ENCODE results near the gene PRKCE.
A peak's percentile ranks its signal among the peaks of the same experiment; 100 is the strongest.
"Not testable (repeated sequence)": the region's sequence is repeated elsewhere in the genome, so short reads cannot be mapped to it uniquely, and the experiment has no call there.

PRKCE gene

DNA sequence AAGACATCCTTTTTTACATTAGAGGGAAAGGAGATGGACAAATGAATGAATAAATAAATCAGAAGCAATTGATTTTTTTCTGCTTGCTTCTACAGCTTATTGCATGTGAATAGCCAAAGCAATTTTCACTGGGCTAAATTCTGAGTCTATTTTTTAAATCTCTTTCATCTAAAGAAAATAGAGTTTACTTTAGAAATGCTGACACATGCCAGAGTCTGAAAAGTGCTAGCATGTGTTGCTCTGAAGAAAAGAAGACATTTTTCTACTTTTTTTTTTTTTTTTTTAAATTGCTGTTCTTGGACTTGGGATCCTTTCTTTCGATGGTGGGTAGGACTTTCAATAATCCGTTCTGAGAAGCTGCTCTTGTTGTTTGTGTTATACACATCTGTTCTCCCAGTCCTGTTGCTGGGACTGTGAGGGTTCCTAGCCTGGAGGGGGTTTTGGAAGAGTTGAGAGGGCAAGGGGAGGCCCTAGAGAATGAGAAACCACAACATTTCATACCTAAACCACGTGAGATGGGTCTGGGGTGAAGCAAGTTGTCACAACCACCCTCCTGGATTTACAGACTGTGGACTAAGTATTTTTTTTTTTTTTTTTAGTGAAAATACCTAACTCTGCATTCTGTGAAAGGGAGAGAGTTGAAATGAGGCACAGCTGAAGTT lies 193.5 kb downstream of the PRKCE start:
- no peak for DNase-seq

DNA sequence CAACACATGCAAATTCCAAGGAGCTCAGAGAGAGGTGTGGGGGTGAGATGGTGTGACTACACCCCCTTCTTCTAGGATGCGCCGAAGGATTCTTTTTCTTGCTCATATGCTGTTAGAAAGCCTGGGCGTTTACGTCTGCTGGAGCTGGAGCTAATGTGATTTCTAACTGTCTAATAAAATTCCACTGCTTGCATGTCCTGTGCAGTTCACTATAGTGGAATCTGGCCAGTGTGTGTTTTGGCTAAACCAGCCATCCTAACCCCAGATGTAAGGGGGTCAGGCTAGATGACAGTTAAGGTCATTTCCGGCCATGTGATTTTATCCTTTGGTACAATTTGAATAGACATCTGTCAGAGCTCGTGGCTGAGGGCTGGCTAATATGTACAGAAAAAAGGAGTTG lies 194.1 kb downstream of the PRKCE start:
- no peak for DNase-seq

DNA sequence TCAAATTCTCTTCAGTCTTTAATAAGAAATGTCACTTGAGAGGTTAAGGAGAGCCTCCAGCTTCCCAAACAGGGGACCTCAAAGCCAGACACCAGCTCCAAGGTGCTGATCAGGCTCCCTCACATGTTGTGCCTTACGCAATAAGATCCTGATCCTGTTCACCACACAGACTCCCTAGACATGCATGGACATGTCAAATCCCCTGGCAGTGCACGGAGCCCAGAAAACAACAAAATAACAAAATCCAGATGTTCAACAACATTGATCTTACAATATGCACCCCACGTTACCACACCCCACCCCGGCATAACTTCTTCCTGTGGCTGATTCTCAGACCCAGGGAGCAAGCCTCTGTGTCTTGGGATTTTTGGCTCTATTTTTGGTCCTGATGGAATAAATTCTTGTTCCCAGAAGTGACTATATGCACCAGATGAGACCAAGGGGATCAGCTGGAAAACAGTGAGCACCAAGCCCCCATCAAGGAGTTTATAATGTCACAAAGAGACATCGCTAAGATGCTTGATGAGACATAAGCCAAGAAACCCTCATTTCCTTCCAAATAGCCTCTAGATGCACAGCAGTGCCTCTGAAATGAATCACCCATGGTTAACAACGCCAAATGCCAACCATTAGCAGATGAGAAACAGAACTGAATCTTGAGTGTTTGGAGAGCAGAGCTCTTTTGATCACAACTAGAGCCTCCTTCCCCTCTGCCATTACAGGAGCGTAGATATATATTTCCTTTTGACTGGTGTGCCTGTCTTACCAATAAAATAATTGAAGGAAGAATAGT lies 198.2 kb downstream of the PRKCE start:
- no peak for DNase-seq

DNA sequence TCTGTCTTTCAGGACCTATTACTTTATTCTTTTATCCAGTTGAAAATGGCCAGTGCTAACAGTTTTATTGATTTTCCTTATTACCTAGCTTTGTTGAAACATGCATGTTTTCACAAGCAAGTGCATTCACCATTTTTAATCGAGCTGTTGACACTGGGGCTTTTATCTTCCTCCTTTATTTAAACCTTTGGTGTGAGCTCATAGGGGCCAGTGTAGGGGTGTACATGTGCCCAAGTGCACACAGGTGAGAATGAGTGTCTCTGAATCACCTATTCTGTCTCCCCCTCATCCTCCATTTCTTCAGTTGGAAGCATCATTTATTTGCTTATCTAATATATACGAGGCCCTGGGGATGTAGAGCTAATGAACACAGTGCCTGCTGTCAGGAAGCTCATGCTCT lies 199.1 kb downstream of the PRKCE start:
- DNase-seq, result no peak

DNA sequence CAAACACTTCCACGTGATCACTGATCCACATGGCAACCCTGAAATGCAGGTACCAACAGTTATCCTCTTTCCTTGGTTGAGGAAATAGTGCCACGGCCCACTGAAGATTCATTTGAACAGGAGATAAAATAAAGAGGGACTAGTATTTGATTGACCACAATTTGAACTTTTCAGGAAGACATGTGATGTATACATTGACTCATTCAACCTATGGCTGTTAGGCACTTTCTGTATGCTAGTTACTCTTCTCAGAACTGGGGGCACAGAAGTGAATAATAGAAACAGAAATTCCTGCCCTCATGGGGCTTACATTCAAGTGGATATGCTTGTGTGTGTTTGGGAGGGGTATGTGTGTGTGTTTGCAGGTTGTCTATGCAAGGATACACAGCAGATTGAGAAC lies 199.6 kb downstream of the PRKCE start:
- DNase-seq, result no peak

DNA sequence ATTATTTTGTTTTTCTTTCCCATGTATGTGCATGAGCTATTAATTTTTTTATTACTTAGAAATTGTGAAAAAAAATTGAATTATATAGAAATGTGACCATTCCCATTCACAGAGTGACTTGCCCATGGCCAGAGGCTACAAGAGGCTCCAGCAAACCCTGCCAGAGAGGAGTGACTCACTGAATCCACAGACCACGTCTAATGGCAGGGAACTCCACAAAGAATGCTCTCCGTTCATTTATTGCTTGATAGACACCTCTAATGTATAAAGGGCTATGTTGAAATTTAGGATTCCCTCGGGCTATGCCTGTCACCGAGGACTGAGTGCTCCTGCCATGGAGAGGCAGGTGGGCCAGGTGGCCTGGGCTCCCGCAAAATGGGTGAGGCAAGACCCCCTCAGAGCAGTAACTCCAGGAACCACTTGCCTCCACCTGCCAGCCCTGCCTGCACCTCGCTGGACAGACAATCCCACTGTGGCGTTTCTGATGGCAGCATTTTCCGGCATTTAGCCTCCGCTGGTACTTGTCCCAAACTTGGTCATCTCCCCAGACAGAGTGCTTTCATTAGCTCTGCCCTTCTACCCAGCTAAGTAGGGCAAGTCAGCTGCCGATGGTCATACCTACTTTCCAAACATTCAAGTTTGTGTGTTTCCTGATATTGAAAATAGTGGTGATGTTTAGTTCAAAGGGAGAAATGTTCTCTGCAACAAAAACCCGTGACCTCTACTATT lies 200.3 kb downstream of the PRKCE start:
- DNase-seq, result no peak

DNA sequence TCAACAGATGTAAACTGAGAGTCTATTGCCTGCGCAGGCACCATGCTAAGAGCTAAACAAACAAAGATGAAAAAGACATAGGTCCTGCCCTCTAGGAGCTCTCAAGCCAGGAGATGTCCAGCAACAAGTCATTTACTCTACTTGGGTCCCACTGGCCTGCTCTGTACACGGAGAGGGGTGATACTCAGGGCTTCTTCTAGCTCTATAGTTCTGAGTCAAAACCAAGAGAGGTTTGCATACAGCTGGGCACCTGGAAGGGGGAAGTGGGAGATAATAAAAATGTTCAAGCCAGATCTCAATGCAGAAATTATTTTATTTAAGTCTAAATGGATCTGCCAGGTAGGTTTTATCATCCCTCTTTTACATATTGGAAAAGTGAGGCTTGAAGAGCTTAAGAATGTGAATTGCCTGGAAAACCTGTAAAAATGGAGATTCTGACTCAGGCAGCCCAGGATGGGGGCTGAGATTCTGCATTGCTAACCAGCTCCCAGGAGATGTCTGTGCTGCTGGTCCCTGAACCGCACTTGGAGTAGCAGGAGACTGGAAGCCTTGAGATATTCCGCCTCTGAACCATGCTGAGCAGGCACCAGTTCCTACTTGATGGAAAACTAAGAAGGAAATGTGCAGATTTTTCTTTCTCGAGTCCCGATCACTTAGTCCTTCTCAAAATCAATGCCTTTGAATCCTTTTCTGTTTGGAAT lies 201.1 kb downstream of the PRKCE start:
- DNase-seq, result no peak

DNA sequence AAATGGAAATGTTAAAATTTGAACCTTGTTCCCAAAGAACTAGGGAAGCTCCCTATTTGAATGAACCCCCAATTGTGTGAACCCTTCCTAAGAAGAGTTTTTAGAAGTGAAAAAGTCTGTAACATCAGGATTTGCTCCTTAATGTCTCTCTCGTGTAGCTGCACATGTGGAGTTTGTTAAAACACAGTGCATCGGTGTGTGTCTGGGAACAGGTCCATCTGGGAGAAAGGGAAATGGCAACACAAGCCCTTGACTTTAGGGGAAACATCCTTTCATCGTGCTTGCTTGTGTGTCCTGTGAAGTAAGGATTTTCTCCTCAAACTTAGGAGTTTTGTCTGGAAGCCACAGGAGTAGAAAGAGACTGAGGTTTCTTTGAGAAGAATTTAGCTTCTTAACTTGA lies 203.9 kb downstream of the PRKCE start:
- no peak for DNase-seq

DNA sequence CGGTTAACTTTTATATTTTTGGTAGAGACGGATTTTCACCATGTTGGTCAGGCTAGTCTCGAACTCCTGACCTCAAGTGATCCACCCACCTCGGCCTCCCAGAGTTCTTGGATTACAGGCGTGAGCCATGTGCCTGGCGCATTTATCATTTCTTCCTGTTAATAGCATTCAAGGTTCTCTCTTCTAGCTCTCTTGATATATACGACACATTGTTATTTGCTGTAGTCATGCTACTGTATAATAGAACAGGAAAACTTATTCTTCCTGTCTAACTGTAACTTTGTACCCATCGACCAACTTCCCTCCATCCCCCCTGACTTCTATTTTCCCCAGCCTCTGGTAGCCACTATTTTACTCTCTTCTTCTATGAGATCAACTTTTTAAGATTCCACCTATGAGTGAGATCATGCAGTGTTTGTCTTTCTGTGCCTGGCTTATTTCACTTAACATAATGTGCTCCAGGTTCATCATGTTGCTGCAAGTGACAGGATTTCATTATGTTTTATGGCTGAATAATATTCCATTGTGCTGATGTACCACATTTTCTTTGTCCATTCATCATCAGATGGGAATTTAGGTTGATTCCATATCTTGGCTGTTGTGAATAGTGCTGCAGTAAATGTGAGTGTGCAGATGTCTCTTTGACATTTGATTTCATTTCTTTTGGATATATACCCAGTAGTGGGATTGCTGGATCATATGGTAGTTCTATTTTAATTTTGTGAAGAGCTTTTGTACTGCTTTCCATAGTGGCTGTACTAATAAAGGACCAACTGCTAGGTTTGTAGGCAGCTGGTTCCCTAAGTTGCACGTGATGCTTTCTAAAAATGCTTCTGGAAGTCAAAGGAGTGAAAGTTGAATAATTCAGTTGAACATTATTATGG lies 205.2 kb downstream of the PRKCE start:
- DNase-seq, result no peak

DNA sequence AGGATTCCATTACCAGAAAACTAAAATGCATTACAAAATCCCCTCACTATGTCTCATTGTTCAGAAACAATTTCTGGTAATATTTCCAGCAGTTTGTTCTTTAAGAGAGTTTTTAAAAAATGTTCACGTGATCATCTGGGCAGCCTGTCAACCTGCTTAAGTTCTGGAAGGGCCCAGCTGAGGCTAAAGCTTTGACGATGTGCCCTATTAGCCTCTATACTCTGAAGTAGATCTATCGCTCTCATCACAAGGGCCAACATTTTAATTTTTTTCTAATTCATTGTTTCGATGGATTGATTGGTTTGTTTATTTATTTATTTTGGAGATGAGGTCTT lies 205.8 kb downstream of the PRKCE start:
- DNase-seq, result no peak

DNA sequence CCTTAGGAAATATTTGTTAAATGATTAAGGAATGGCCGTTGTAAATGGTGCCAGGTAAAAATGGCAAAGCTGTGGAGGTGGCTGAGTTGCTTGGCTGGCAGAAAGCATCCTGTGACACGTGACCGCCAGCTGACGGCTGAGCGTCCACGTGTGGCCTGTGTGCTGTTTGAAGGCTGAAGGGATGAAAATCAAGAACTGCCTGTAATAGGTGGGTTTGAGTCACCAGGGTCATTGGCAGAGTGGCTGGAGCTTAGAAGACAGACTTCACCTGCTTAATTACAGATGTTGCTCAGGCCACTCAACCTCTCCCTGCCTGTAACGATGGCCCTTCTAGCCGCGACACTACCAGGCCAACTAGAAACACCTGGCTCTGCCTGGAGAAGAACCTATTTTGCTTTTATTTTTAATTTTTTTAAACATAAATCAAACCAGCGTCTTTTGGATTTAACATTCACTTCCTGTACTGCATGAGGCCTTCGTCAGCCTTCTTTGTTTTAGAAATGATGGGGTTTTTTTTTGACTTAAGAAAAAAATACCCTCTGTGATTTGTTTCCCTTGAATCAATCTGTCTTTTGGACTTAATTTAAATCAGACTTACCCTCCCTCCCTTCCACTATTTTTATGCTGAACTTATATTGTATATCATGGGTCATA lies 206.5 kb downstream of the PRKCE start:
- peak; percentile 3 for DNase-seq

DNA sequence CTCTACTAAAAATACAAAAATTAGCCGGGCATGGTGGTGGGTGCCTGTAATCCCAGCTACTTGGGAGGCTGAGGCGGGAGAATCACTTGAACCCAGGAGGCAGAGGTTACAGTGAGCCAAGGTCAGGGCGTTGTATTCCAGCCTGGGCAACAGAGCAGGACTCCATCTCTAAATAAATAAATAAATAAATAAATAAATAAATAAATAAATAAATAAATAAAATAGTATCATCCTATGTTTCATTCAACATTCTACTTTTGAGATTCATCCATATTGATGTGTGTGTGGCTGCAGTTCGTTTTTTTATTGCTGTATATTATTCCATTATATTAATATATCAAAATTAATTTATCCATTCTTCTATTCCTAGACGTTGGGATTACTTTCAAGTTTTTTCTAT lies 207.4 kb downstream of the PRKCE start:
- DNase-seq, result not testable (repeated sequence)

DNA sequence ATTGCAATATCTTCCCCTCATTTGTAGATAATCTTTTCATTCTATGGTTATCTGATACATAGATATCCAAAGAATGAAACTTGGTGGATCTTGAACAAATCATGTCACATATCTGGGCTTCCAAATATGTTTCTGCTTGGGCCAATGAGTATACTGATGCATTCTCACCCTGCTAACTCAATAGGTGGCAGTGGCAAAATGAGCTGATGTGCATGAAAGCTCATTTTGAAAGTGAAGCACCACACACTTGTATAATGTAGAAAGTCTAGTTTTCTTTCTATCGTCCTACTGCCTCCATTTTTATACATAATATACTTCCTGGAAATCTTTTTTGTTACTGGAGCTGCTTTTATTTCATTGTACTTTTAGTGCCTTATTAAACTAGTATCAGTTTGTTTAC lies 208.2 kb downstream of the PRKCE start:
- no peak for DNase-seq

DNA sequence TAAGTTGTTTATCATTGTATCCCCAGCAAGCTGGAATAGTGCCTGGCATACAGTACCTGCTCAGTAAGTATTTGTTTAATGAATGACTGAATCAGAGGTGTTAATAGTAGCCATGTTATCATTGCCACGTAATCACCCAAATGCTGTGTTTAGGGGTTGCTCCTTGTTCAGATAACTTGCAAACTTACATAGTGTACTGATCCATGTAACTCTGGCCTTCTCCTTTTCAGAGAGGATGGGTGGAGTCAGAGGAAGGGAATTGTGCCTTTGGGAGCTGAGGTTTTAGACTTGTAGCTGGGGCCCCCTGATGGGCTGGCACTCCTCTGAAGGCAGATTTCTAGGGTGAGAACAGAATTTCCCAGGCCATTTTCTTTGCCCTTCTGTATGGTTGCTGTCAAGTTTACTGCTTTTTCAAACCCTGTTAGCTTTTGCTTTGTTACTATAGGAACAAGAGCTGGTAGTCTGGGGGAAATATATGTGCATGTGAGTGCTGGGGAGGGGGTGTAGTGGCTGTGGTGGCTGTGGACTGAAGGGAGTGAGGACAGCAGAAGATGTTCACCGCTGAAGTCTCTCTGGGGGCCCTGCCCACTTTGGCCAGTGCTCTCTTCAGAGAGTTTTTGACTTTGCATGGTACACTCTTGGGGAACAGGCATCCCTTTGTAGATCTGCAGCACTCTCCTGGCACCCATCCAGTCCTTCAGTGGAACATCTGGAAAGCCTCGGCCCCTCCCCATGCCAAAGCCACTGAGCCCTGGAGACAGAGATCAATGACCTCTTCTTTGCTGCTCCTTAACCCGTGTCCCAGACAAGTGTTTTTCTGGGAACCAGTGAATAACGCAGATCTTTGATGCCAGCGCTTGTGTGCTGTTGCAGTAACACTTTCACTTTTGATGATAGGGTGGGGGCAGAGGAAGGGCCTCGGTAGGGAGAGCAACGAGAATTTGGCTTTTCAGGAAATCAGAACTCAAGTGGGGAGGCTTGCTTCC lies 209.0 kb downstream of the PRKCE start:
- DNase-seq, result peak; percentile 21

DNA sequence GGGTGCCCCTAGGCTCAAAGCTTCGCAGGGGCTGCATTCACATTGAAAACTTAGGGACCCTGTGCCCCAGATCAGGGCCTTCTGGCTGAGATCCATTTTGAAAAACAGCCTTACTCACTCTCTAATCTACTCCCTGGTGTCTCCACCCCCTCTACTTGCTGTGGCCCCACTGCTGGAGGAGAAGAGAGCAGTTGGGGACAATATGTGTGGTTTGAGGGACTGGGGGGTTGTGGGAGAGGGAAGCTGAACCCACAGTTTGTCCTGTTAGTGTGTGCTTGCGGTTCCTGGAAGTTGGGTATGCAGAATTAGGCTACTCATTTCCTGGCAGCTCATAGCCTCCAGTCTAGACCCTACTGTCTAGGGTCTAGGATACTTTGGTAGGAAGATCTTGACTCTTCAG lies 211.4 kb downstream of the PRKCE start:
- DNase-seq, result peak; percentile 4

DNA sequence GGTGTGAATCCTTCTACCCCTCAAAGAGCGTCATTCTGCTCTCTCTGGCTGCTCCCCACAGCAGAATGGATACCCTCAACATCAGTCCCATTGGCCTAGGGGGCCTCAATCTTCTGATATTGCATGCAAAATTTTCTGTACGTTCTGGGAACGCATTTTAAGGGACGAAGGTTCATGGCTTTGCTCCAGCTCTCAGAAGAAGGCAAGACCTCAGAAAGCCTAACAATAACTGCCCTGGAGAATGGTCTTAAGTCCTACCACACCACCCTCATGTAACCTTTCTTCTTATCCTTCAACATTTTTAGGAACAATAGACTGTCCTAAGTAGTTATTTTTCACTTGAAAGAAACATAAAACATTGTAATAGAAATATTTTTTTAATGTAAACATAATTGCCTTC lies 212.6 kb downstream of the PRKCE start:
- no peak for DNase-seq

DNA sequence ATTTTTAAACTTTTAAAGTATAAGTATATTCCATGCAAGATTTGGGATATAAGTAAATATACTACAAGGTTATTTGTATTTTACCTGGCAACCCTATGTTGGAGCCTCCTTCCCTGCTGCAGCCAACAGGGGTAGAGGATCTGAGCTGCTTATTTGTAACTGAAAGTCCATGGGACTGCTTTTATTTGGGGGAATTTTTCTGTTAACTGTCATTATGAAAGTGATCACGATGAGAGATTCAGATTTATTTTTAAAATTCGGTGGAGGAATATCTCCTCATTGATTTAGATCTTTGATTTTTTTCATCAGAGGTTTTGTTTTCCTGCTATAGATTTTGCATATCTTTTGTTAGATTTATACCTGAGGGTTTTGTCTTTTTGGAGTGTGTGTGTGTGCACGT lies 215.9 kb downstream of the PRKCE start:
- DNase-seq, result no peak

DNA sequence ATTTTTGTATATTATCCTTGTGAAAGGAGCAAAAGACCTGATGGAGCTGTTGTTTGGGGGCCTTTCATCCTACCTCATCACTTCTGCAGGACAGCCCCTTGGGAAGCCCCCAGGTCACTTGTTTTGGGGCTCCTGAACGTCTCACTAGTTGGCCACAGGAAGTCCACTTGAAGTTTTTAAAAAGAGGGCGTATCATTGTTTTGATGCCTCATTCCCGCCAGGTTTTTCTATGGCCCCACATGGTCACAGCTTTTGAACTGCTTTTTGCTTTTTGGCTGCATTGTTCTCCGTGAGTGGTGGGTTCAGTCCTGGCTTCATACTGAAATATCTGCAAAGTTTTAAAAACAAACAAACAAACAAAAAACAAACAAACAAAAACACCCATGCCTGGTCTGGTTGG lies 216.3 kb downstream of the PRKCE start:
- DNase-seq, result no peak

DNA sequence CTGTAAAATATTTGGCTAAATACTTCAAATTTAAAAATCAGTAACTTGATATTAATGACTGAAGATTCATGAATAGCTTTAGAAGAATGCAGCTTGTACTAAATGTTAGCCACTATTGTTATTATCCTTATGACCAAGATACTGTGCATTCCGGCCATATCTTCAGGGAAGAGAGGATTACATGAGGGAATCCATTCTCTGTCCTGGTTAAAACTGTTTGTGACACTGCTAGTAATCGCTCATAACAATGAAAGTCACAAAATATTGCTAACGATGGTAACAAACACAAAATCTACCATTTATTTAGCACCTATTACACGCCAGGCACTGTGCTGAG lies 217.7 kb downstream of the PRKCE start:
- no peak for DNase-seq

DNA sequence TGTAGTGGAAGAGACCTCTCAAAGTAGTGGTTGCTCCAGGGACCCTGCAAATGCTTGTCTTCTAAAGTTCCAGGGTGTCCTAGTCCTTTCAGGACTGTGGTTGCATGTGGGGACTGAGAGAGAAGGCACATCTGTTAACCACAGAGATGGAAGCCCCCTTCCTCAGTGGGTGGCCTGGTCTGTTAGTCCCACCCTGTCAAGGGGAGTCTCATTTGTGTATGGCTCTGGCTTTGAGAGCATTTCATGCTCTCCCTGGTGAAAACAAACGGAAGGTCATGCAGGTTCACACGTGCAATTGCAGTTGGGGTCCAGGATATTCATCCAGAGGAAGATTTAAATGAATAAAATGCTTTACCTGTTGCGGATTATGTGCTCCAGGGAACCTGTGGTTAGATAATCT lies 219.6 kb downstream of the PRKCE start:
- DNase-seq, result no peak

DNA sequence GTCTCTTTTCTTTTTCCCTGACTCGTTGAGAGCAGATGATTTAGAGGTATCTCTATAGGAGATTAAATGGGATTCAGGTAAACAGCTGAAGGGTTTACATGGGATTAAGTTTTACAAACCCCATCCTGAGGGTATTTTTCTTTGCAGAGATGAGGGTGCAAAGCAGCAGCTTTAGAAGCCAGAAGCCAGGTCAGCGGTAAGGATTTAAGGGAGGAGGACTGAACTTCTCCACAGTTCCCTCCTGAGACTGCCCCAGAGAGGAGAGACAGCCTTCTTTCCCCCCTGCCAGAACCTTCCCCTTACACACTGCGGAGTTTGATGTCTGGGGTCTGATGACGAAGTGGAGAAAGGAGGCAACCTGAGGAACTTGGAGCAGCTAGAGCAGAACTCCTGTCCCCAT lies 220.1 kb downstream of the PRKCE start:
- DNase-seq, result no peak

All from stimulated activated CD4-positive, alpha-beta T cell treated with anti-CD3 and anti-CD28 coated beads, Interleukin-15, amount 100 ng/mL, for 24 hours (primary cell).